Gastrocnemius medialis (tissue), 4 donors: Measurements from ENCODE around the gene WFS1. TPM values are rescaled to one million over a fixed set of nuclear protein-coding genes. Genes with fewer than 3 reads are reported as not detected.
A peak's percentile ranks its signal among the peaks of the same experiment; 100 is the strongest.

Source experiments
- ATAC-seq, 2 donors: fragments of 150-250 bp; one replicate each; pipeline ENCODE4 v1.9.1; 2016
- DNase-seq, 2 donors: peaks; one replicate each; pipeline ENCODE4 v3.0.0-alpha.2; 2019
- H3K27ac ChIP-seq, 4 donors: fragments of 200-600 bp; sonication (generic); 1 replicate in 1 of 4; 2 replicates in 3 of 4; pipeline ENCODE4 v1.5.1; 2016 to 2018; ENCODE audit warnings: mild to moderate bottlenecking in 2 of 4, moderate library complexity in 1 of 4
- H3K27me3 ChIP-seq, 3 donors: fragments of 200-600 bp; sonication (generic) in 2 of 3; 1 replicate in 1 of 3; 2 replicates in 2 of 3; pipeline versions ENCODE4 v1.5.1 to v1.6.0; 2016 to 2019; ENCODE audit warnings: mild to moderate bottlenecking in 1 of 3, moderate library complexity in 1 of 3
- H3K36me3 ChIP-seq, 2 donors: fragments of 200-600 bp; sonication (generic) in 1 of 2; one replicate each; pipeline ENCODE4 v1.5.1; 2017 to 2018
- H3K4me1 ChIP-seq, 2 donors: fragments of 200-600 bp; sonication (generic) in 1 of 2; one replicate each; pipeline ENCODE4 v1.5.1; 2016 to 2017; ENCODE audit warnings: mild to moderate bottlenecking in 2 of 2
- H3K4me3 ChIP-seq, 4 donors: fragments of 200-600 bp; sonication (generic) in 3 of 4; 1 replicate in 1 of 4; 2 replicates in 3 of 4; pipeline ENCODE4 v1.5.1; 2016 to 2019; ENCODE audit warnings: mild to moderate bottlenecking in 2 of 4
- H3K9me3 ChIP-seq, 3 donors: fragments of 200-600 bp; sonication (generic) in 2 of 3; 1 replicate in 1 of 3; 2 replicates in 2 of 3; pipeline ENCODE4 v1.5.1; 2016 to 2019
- POLR2A ChIP-seq, 2 donors: fragments of 450-650 bp; IDR thresholded peaks; one replicate each; pipeline ENCODE4 v1.6.1; 2017; ENCODE audit warnings: antibody characterized with exemption in 2 of 2, mild to moderate bottlenecking in 2 of 2, moderate library complexity in 2 of 2
- in situ Hi-C, 4 donors: fragments of 200-750 bp; cut with MboI; loops; one replicate each; pipeline versions ENCODE4 v1.15.0 to v1.8.0; 2017; ENCODE audit warnings: low sequenced_read_pairs in 4 of 4
- intact Hi-C: fragments of 100-400 bp; cut with DNase I; formaldehyde crosslinking; loops from one replicate; pipeline ENCODE4 v1.15.1; 2023; ENCODE audit warnings: low total_unique reads
- total RNA-seq, 4 donors: library from RNA; depleted of rRNA; stranded (reverse); fragments of >200 nt; gene quantifications; one replicate each; pipeline versions ENCODE4 v1.1.0 to v1.2.3, GENCODE V29; 2016
- TF ChIP-seq, protein P1 (sequence below), 5 experiments: fragments of 450-650 bp in 3 of 5; fragments of 200-600 bp in 2 of 5; sonication (generic) in 2 of 5; IDR thresholded peaks in 4 of 5; conservative IDR thresholded peaks in 1 of 5; 1 replicate in 4 of 5; 2 replicates in 1 of 5; pipeline ENCODE4 v1.5.1; 2016 to 2019; ENCODE audit warnings: antibody characterized with exemption in 5 of 5, mild to moderate bottlenecking in 3 of 5, moderate library complexity in 3 of 5

WFS1 gene
- total RNA-seq, 4 donors from 2014 or later, result 13.6 to 23.7 (median 15.6) TPM

- no peak for ATAC-seq
- in situ Hi-C loops, result no loop called here
- Histone ChIP-seq H3K9me3 (no peaks in the 10 kb centered on the region), H3K4me1 (peaks cover 28 to 35% of the 10 kb centered on the region in 2 donors), H3K36me3 (no peaks in the 10 kb centered on the region), H3K27ac (peak overlapping the region in 2 of 4 donors; percentile 6 to 60), H3K27me3 (no peaks in the 10 kb centered on the region), H3K4me3 (peak overlapping the region; percentile 72 to 91 (median 84))
- intact Hi-C loops, result no loop called here
- no peak for DNase-seq
- TF ChIP-seq, protein P1, sequence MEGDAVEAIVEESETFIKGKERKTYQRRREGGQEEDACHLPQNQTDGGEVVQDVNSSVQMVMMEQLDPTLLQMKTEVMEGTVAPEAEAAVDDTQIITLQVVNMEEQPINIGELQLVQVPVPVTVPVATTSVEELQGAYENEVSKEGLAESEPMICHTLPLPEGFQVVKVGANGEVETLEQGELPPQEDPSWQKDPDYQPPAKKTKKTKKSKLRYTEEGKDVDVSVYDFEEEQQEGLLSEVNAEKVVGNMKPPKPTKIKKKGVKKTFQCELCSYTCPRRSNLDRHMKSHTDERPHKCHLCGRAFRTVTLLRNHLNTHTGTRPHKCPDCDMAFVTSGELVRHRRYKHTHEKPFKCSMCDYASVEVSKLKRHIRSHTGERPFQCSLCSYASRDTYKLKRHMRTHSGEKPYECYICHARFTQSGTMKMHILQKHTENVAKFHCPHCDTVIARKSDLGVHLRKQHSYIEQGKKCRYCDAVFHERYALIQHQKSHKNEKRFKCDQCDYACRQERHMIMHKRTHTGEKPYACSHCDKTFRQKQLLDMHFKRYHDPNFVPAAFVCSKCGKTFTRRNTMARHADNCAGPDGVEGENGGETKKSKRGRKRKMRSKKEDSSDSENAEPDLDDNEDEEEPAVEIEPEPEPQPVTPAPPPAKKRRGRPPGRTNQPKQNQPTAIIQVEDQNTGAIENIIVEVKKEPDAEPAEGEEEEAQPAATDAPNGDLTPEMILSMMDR (IDR thresholded peaks at IDR 0.05 in 4 of 5, conservative IDR thresholded peaks at IDR 0.05 in 1 of 5), result no peak
- TF ChIP-seq POLR2A (IDR thresholded peaks at IDR 0.05), result no peak
Observed at GRCh38 chr4:6270636-6271121, 1.0 kb downstream of the WFS1 start.

GRCh38 chr4:6271206-6271605 is 1.6 kb downstream of the WFS1 start:
- Histone ChIP-seq H3K4me1 (peaks cover 28 to 35% of the 10 kb centered on the region in 2 donors), H3K27me3 (no peaks in the 10 kb centered on the region), H3K4me3 (peak overlapping the region in 2 of 4 donors; percentile 18 to 72), H3K9me3 (no peaks in the 10 kb centered on the region), H3K36me3 (no peaks in the 10 kb centered on the region), H3K27ac (peak overlapping the region; percentile 13 to 60 (median 46))
- DNase-seq (no peak), ATAC-seq (no peak)
- TF ChIP-seq POLR2A (IDR thresholded peaks at IDR 0.05), result no peak
- TF ChIP-seq, protein P1 (IDR thresholded peaks at IDR 0.05 in 4 of 5, conservative IDR thresholded peaks at IDR 0.05 in 1 of 5), result no peak
- in situ Hi-C loops, result no loop called here
- intact Hi-C loops, result no loop called here

- TF ChIP-seq, protein P1 (IDR thresholded peaks at IDR 0.05 in 4 of 5, conservative IDR thresholded peaks at IDR 0.05 in 1 of 5), result no peak
- TF ChIP-seq POLR2A (IDR thresholded peaks at IDR 0.05), result no peak
- in situ Hi-C loops, result no loop called here
- intact Hi-C loops, result no loop called here
- Histone ChIP-seq H3K9me3 (no peaks in the 10 kb centered on the region), H3K36me3 (no peaks in the 10 kb centered on the region), H3K27me3 (no peaks in the 10 kb centered on the region), H3K4me3 (peak overlapping the region in 2 of 4 donors; percentile 18 to 72), H3K27ac (peak overlapping the region in 3 of 4 donors; percentile 13 to 46 (median 45)), H3K4me1 (peaks cover 28 to 35% of the 10 kb centered on the region in 2 donors)
- peak; percentile 31 to 37 for DNase-seq
- no peak for ATAC-seq
Observed at GRCh38 chr4:6271701-6272465, 2.2 kb downstream of the WFS1 start.

DNA sequence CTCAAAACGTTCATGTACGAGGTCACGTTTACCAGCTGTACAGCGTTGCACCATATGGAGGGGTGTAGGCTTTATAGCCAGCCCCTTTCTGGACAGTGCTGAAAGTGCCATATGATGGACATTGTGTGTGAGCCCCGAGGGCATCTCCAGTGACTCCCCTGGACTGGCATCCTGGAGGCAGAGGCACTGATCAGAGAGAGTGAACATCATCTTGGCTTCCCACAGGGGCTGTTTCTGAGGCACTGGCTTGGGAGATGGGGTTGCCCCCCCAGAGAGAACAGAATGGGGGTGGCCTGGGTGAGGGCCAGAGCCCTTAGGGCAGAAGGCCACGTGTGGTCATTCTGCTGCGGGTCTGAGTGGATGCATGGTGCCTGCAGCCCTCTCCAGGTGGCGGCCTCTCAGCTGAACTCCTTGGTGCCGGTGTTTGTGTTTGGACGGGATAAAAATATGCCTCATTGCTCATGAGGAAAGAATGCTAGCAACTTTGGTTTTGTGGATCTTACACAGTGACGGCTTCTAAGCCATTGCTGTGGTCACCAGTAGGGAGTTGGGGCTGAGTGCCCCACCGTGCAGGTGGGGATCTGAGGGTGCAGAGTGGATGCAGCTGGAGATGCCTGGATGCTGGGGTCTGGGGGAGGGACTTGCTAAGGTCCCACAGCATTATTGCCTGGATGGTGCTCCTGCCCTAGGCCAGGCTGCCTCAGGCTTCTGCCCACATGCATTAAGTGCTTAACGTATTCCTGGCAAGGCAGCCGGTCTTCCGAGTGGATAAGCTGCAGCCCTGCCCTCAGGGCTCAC is 3.4 kb downstream of the WFS1 start:
- Histone ChIP-seq H3K4me3 (no peak overlapping the region), H3K4me1 (peaks cover 28 to 35% of the 10 kb centered on the region in 2 donors), H3K27ac (no peak overlapping the region), H3K27me3 (no peaks in the 10 kb centered on the region), H3K36me3 (no peaks in the 10 kb centered on the region), H3K9me3 (no peaks in the 10 kb centered on the region)
- DNase-seq (no peak), ATAC-seq (no peak)
- intact Hi-C loops (no loop called here), in situ Hi-C loops (no loop called here)
- TF ChIP-seq POLR2A (IDR thresholded peaks at IDR 0.05), result no peak
- TF ChIP-seq, protein P1 (IDR thresholded peaks at IDR 0.05 in 4 of 5, conservative IDR thresholded peaks at IDR 0.05 in 1 of 5), result no peak
